ENCODE results near the gene TEX51. TPM values are rescaled to one million over a fixed set of nuclear protein-coding genes. Genes with fewer than 3 reads are reported as not detected.

TEX51 gene
- total RNA-seq, 1 experiment from 2014 or later: not detected

- Histone ChIP-seq H3K36me3 (ENCODE audit: control insufficient read depth in 1 of 2, insufficient read depth in 2 of 2, low read length in 2 of 2) (no peaks in the 10 kb centered on the region), H3K9me2 (ENCODE audit: insufficient read depth) (no peaks in the 10 kb centered on the region), H3K27ac (ENCODE audit: low read depth, low read length) (no peak overlapping the region), H3K27me3 (ENCODE audit: insufficient read depth, low read length) (peaks cover 11% of the 10 kb centered on the region; the same call in 1 of the 2 replicates), H3K9ac (ENCODE audit: low read length) (no peak overlapping the region), H2AFZ (ENCODE audit: low read depth, low read length, poor library complexity, severe bottlenecking) (no peak overlapping the region), H3K4me2 (ENCODE audit: low read length) (no peak overlapping the region), H3K4me3 (replicated peaks in 1 of 2; ENCODE audit: low read depth in 1 of 2, low read length in 2 of 2) (no peak overlapping the region), H3K9me3 (ENCODE audit: control insufficient read depth in 1 of 2, insufficient read depth in 1 of 2, low read depth in 1 of 2, low read length in 2 of 2) (no peaks in the 10 kb centered on the region), H3K4me1 (ENCODE audit: control insufficient read depth in 1 of 2, insufficient read depth in 2 of 2, low read length in 2 of 2) (peaks cover 0 to 13% of the 10 kb centered on the region in 2 experiments; a peak in 3 of 4 replicates), H4K20me1 (ENCODE audit: insufficient read depth) (no peaks in the 10 kb centered on the region), H3K79me2 (ENCODE audit: insufficient read depth, low read length) (no peaks in the 10 kb centered on the region)
- RAD21 ChIA-PET (ENCODE audit: low non-redundant PET in 1 of 2, low total read pairs in 2 of 2, uncharacterized antibody in 2 of 2, unreplicated experiment in 2 of 2): no interaction called here
- CTCF ChIA-PET: no interaction called here
- intact Hi-C loops (cut with micrococcal nuclease): no loop called here
- TF ChIP-seq MAX (IDR thresholded peaks at IDR 0.05) (no peak), SIN3A (IDR thresholded peaks at IDR 0.05; ENCODE audit: low read depth) (no peak), ZBTB33 (IDR thresholded peaks at IDR 0.05; ENCODE audit: extremely low read depth, insufficient replicate concordance, low read length) (no peak), EGR1 (IDR thresholded peaks at IDR 0.05; ENCODE audit: low read depth) (no peak), ELF1 (IDR thresholded peaks at IDR 0.05; ENCODE audit: borderline replicate concordance, low read depth) (no peak), TCF7L2 (IDR thresholded peaks at IDR 0.05; ENCODE audit: borderline replicate concordance, extremely low read depth, insufficient read depth, insufficient read length) (no peak), REST (IDR thresholded peaks at IDR 0.05; ENCODE audit: low read depth) (no peak), SRF (IDR thresholded peaks at IDR 0.05; ENCODE audit: low read depth) (no peak), POLR2AphosphoS5 (IDR thresholded peaks at IDR 0.05; ENCODE audit: low read depth, low read length) (no peak), EZH2phosphoT487 (IDR thresholded peaks at IDR 0.05; ENCODE audit: borderline replicate concordance) (no peak), FOSL1 (IDR thresholded peaks at IDR 0.05; ENCODE audit: low read depth) (no peak), SP1 (IDR thresholded peaks at IDR 0.05; ENCODE audit: low read depth) (no peak), ZFX (IDR thresholded peaks at IDR 0.05) (no peak), EZH2 (IDR thresholded peaks at IDR 0.05) (no peak), CBX3 (IDR thresholded peaks at IDR 0.05; ENCODE audit: low read depth) (no peak)
- POLR2A ChIA-PET: no interaction called here
- BruUV-seq (replicated peaks): no TSS peak
- no peak for ATAC-seq
- DNase-seq (ENCODE audit: low read depth, low spot score): no peak
These were observed 7.9 kb upstream of the TEX51 start for GRCh38 chr2:126890551-126891450.

All from HCT116 (cell line).